Measurements from ENCODE around the gene C1QTNF3. TPM values are rescaled to one million over a fixed set of nuclear protein-coding genes. Genes with fewer than 3 reads are reported as not detected.
"Not testable (repeated sequence)": the region's sequence is repeated elsewhere in the genome, so short reads cannot be mapped to it uniquely, and the experiment has no call there.

C1QTNF3 gene
- polyA plus RNA-seq (2013, experiment 1 of 2) = 0.29 TPM
- 0.36 TPM for polyA plus RNA-seq (2013, experiment 2 of 2)

GRCh38 chr5:34043099-34043876 lies at the start of gene C1QTNF3:
C1QTNF3 (minus strand) TSS chr5:34043213; CDS start chr5:34043125, 88 bp downstream.
- H3K36me3 ChIP-seq (ENCODE audit: control insufficient read depth, insufficient read depth, low read length) = no peaks in the 10 kb centered on the region
- no peak within 1 kb of the TSS for H2BK5ac ChIP-seq (ENCODE audit: low read length)
- no peak within 1 kb of the TSS for H3K27ac ChIP-seq (ENCODE audit: low read depth, low read length)
- no peaks in the 10 kb centered on the region for H3K79me2 ChIP-seq (ENCODE audit: control insufficient read depth, insufficient read depth, low read length)
- H3K4me3 ChIP-seq (ENCODE audit: low read length) = no peak within 1 kb of the TSS
- H4K5ac ChIP-seq (ENCODE audit: low read length) = no peak within 1 kb of the TSS
- no peaks in the 10 kb centered on the region for H3K79me1 ChIP-seq (ENCODE audit: low read length)
- H3K56ac ChIP-seq (ENCODE audit: low read length) = no peak within 1 kb of the TSS
- H3K9ac ChIP-seq (ENCODE audit: low read length) = no peak within 1 kb of the TSS
- H3K27me3 ChIP-seq (ENCODE audit: insufficient read depth, low read length, poor library complexity) = no peaks in the 10 kb centered on the region
- no CpG with 5 or more reads among the region's 10 CpGs for WGBS (ENCODE audit: extremely low coverage, insufficient coverage, low lambda C conversion rate)
- H3K23ac ChIP-seq (ENCODE audit: low read length) = no peak within 1 kb of the TSS
- no peak within 1 kb of the TSS for H3K4me2 ChIP-seq (ENCODE audit: low read length)
- DNase-seq = no peak
- no peak within 1 kb of the TSS for H4K8ac ChIP-seq (ENCODE audit: low read depth, low read length)
- no peak within 1 kb of the TSS for H3K18ac ChIP-seq (ENCODE audit: low read length)
- no peak within 1 kb of the TSS for H2AK5ac ChIP-seq (ENCODE audit: low read length)
- H3K4me1 ChIP-seq (ENCODE audit: control insufficient read depth, low read depth, low read length) = no peaks in the 10 kb centered on the region
- no peak within 1 kb of the TSS for H2BK120ac ChIP-seq (ENCODE audit: low read depth, low read length)
- no peak within 1 kb of the TSS for H2BK15ac ChIP-seq (replicated peaks; ENCODE audit: low read depth)
- H3K4ac ChIP-seq (ENCODE audit: low read depth, low read length) = no peak within 1 kb of the TSS

GRCh38 chr5:34091039-34091438 lies 48.0 kb upstream of the C1QTNF3 start:
- no CpG with 5 or more reads among the region's 7 CpGs for WGBS (ENCODE audit: extremely low coverage, insufficient coverage, low lambda C conversion rate)
- not testable (repeated sequence) for H2BK15ac ChIP-seq (replicated peaks; ENCODE audit: low read depth); H4K8ac ChIP-seq (ENCODE audit: low read depth, low read length)

GRCh38 chr5:34089802-34090201 lies 46.8 kb upstream of the C1QTNF3 start:
- H3K79me2 ChIP-seq (ENCODE audit: control insufficient read depth, insufficient read depth, low read length); H3K79me1 ChIP-seq (ENCODE audit: low read length); H2AK5ac ChIP-seq (ENCODE audit: low read length); H3K27ac ChIP-seq (ENCODE audit: low read depth, low read length); H2BK120ac ChIP-seq (ENCODE audit: low read depth, low read length); H4K8ac ChIP-seq (ENCODE audit: low read depth, low read length); H2BK15ac ChIP-seq (replicated peaks; ENCODE audit: low read depth); H3K27me3 ChIP-seq (ENCODE audit: insufficient read depth, low read length, poor library complexity); H3K18ac ChIP-seq (ENCODE audit: low read length); H2BK5ac ChIP-seq (ENCODE audit: low read length); H3K4me1 ChIP-seq (ENCODE audit: control insufficient read depth, low read depth, low read length); H3K4ac ChIP-seq (ENCODE audit: low read depth, low read length); H3K36me3 ChIP-seq (ENCODE audit: control insufficient read depth, insufficient read depth, low read length); H3K56ac ChIP-seq (ENCODE audit: low read length); H3K9ac ChIP-seq (ENCODE audit: low read length); H3K4me3 ChIP-seq (ENCODE audit: low read length); H3K23ac ChIP-seq (ENCODE audit: low read length); H3K4me2 ChIP-seq (ENCODE audit: low read length); H4K5ac ChIP-seq (ENCODE audit: low read length); DNase-seq: not testable (repeated sequence)
- no CpG with 5 or more reads among the region's 3 CpGs for WGBS (ENCODE audit: extremely low coverage, insufficient coverage, low lambda C conversion rate)

More at GRCh38 chr5:34091039-34091438, 48.0 kb upstream of the C1QTNF3 start:
- H3K4ac ChIP-seq (ENCODE audit: low read depth, low read length); DNase-seq; H3K9ac ChIP-seq (ENCODE audit: low read length); H2BK5ac ChIP-seq (ENCODE audit: low read length); H3K18ac ChIP-seq (ENCODE audit: low read length); H3K27me3 ChIP-seq (ENCODE audit: insufficient read depth, low read length, poor library complexity); H2BK120ac ChIP-seq (ENCODE audit: low read depth, low read length); H4K5ac ChIP-seq (ENCODE audit: low read length); H2AK5ac ChIP-seq (ENCODE audit: low read length); H3K4me3 ChIP-seq (ENCODE audit: low read length); H3K79me2 ChIP-seq (ENCODE audit: control insufficient read depth, insufficient read depth, low read length); H3K79me1 ChIP-seq (ENCODE audit: low read length); H3K23ac ChIP-seq (ENCODE audit: low read length); H3K36me3 ChIP-seq (ENCODE audit: control insufficient read depth, insufficient read depth, low read length); H3K4me1 ChIP-seq (ENCODE audit: control insufficient read depth, low read depth, low read length); H3K27ac ChIP-seq (ENCODE audit: low read depth, low read length); H3K56ac ChIP-seq (ENCODE audit: low read length); H3K4me2 ChIP-seq (ENCODE audit: low read length): not testable (repeated sequence)

GRCh38 chr5:34087728-34088127 lies 44.7 kb upstream of the C1QTNF3 start:
- H4K8ac ChIP-seq (ENCODE audit: low read depth, low read length); H3K4me3 ChIP-seq (ENCODE audit: low read length); H3K27me3 ChIP-seq (ENCODE audit: insufficient read depth, low read length, poor library complexity); H3K56ac ChIP-seq (ENCODE audit: low read length); H3K36me3 ChIP-seq (ENCODE audit: control insufficient read depth, insufficient read depth, low read length); H3K18ac ChIP-seq (ENCODE audit: low read length); H2BK5ac ChIP-seq (ENCODE audit: low read length); DNase-seq; H3K4me1 ChIP-seq (ENCODE audit: control insufficient read depth, low read depth, low read length); H3K4me2 ChIP-seq (ENCODE audit: low read length); H3K27ac ChIP-seq (ENCODE audit: low read depth, low read length); H3K4ac ChIP-seq (ENCODE audit: low read depth, low read length); H3K9ac ChIP-seq (ENCODE audit: low read length); H2BK15ac ChIP-seq (replicated peaks; ENCODE audit: low read depth); H3K79me2 ChIP-seq (ENCODE audit: control insufficient read depth, insufficient read depth, low read length); H4K5ac ChIP-seq (ENCODE audit: low read length); H3K23ac ChIP-seq (ENCODE audit: low read length); H2AK5ac ChIP-seq (ENCODE audit: low read length); H2BK120ac ChIP-seq (ENCODE audit: low read depth, low read length); H3K79me1 ChIP-seq (ENCODE audit: low read length): not testable (repeated sequence)
- WGBS (ENCODE audit: extremely low coverage, insufficient coverage, low lambda C conversion rate) = no CpG with 5 or more reads among the region's 3 CpGs

GRCh38 chr5:34083898-34084297 lies 40.9 kb upstream of the C1QTNF3 start:
- no CpG with 5 or more reads among the region's 4 CpGs for WGBS (ENCODE audit: extremely low coverage, insufficient coverage, low lambda C conversion rate)
- not testable (repeated sequence) for H3K27ac ChIP-seq (ENCODE audit: low read depth, low read length)

GRCh38 chr5:34079505-34079904 lies 36.5 kb upstream of the C1QTNF3 start:
- no CpG with 5 or more reads among the region's 2 CpGs for WGBS (ENCODE audit: extremely low coverage, insufficient coverage, low lambda C conversion rate)
- not testable (repeated sequence) for H3K18ac ChIP-seq (ENCODE audit: low read length); H3K27ac ChIP-seq (ENCODE audit: low read depth, low read length)

More at GRCh38 chr5:34083898-34084297, 40.9 kb upstream of the C1QTNF3 start:
- not testable (repeated sequence) for H4K8ac ChIP-seq (ENCODE audit: low read depth, low read length); H2BK120ac ChIP-seq (ENCODE audit: low read depth, low read length); H3K36me3 ChIP-seq (ENCODE audit: control insufficient read depth, insufficient read depth, low read length); H3K4me1 ChIP-seq (ENCODE audit: control insufficient read depth, low read depth, low read length); H2BK5ac ChIP-seq (ENCODE audit: low read length); H2BK15ac ChIP-seq (replicated peaks; ENCODE audit: low read depth); H3K56ac ChIP-seq (ENCODE audit: low read length); H3K4me3 ChIP-seq (ENCODE audit: low read length); H3K18ac ChIP-seq (ENCODE audit: low read length); H3K9ac ChIP-seq (ENCODE audit: low read length); H3K23ac ChIP-seq (ENCODE audit: low read length); DNase-seq; H3K4me2 ChIP-seq (ENCODE audit: low read length); H2AK5ac ChIP-seq (ENCODE audit: low read length); H3K79me2 ChIP-seq (ENCODE audit: control insufficient read depth, insufficient read depth, low read length); H3K4ac ChIP-seq (ENCODE audit: low read depth, low read length); H3K27me3 ChIP-seq (ENCODE audit: insufficient read depth, low read length, poor library complexity); H3K79me1 ChIP-seq (ENCODE audit: low read length); H4K5ac ChIP-seq (ENCODE audit: low read length)

More at GRCh38 chr5:34079505-34079904, 36.5 kb upstream of the C1QTNF3 start:
- H3K79me1 ChIP-seq (ENCODE audit: low read length); H3K36me3 ChIP-seq (ENCODE audit: control insufficient read depth, insufficient read depth, low read length); H3K4ac ChIP-seq (ENCODE audit: low read depth, low read length); H3K27me3 ChIP-seq (ENCODE audit: insufficient read depth, low read length, poor library complexity); H2AK5ac ChIP-seq (ENCODE audit: low read length); H3K9ac ChIP-seq (ENCODE audit: low read length); H3K79me2 ChIP-seq (ENCODE audit: control insufficient read depth, insufficient read depth, low read length); H3K23ac ChIP-seq (ENCODE audit: low read length); H4K8ac ChIP-seq (ENCODE audit: low read depth, low read length); H2BK120ac ChIP-seq (ENCODE audit: low read depth, low read length); H2BK5ac ChIP-seq (ENCODE audit: low read length); H3K56ac ChIP-seq (ENCODE audit: low read length); DNase-seq; H3K4me3 ChIP-seq (ENCODE audit: low read length); H4K5ac ChIP-seq (ENCODE audit: low read length); H3K4me1 ChIP-seq (ENCODE audit: control insufficient read depth, low read depth, low read length); H3K4me2 ChIP-seq (ENCODE audit: low read length); H2BK15ac ChIP-seq (replicated peaks; ENCODE audit: low read depth): not testable (repeated sequence)
